ENCODE measurements around the gene AFF2. TPM values are rescaled to one million over a fixed set of nuclear protein-coding genes. Genes with fewer than 3 reads are reported as not detected.

AFF2 gene
- total RNA-seq, 1 donor from 2014 or later: 3.4 TPM

GRCh38 chrX:148698221-148698620 is 197.8 kb downstream of the AFF2 start:
- ATAC-seq (ENCODE audit: low read depth) (no peak), DNase-seq (no peak)
- intact Hi-C loops (cut with micrococcal nuclease): loop anchor here (5.0 kb wide), 1 partner anchor 86 kb away; no protein-coding TSS in a partner anchor
- Mint-ChIP-seq H3K27me3 (no peaks in the 10 kb centered on the region), H3K4me1 (peaks cover 17% of the 10 kb centered on the region), H3K9me3 (no peaks in the 10 kb centered on the region), H3K4me3 (no peak overlapping the region), H3K27ac (no peak overlapping the region), H3K36me3 (ENCODE audit: low read depth) (no peaks in the 10 kb centered on the region)
- ChIA-PET POLR2A (no interaction called here), CTCF (no interaction called here)
- TF ChIP-seq CTCF (IDR thresholded peaks at IDR 0.05): no peak

- TF ChIP-seq CTCF (IDR thresholded peaks at IDR 0.05): no peak
- Mint-ChIP-seq H3K27ac (no peak overlapping the region), H3K4me1 (peaks cover 17% of the 10 kb centered on the region), H3K27me3 (no peaks in the 10 kb centered on the region), H3K9me3 (no peaks in the 10 kb centered on the region), H3K36me3 (ENCODE audit: low read depth) (no peaks in the 10 kb centered on the region), H3K4me3 (no peak overlapping the region)
- CTCF ChIA-PET: no interaction called here
- intact Hi-C loops (cut with micrococcal nuclease): no loop called here
- DNase-seq (no peak), ATAC-seq (ENCODE audit: low read depth) (no peak)
- POLR2A ChIA-PET: no interaction called here
Measured at GRCh38 chrX:148700021-148700420, 199.6 kb downstream of the AFF2 start.

- Mint-ChIP-seq H3K9me3 (no peaks in the 10 kb centered on the region), H3K4me3 (no peak overlapping the region), H3K27ac (no peak overlapping the region), H3K4me1 (no peaks in the 10 kb centered on the region), H3K27me3 (no peaks in the 10 kb centered on the region), H3K36me3 (ENCODE audit: low read depth) (no peaks in the 10 kb centered on the region)
- intact Hi-C loops (cut with micrococcal nuclease): no loop called here
- ATAC-seq (ENCODE audit: low read depth) (no peak), DNase-seq (no peak)
- no peak for TF ChIP-seq CTCF (IDR thresholded peaks at IDR 0.05)
- CTCF ChIA-PET: no interaction called here
- POLR2A ChIA-PET: no interaction called here
Measured at GRCh38 chrX:148713981-148714380, 213.6 kb downstream of the AFF2 start.

GRCh38 chrX:148715361-148715760 is 214.9 kb downstream of the AFF2 start:
- CTCF ChIA-PET: no interaction called here
- POLR2A ChIA-PET: no interaction called here
- intact Hi-C loops (cut with micrococcal nuclease): no loop called here
- H3K27ac Mint-ChIP-seq: no peak overlapping the region
- no peaks in the 10 kb centered on the region for H3K4me1 Mint-ChIP-seq
- H3K4me3 Mint-ChIP-seq: no peak overlapping the region
- DNase-seq: no peak
- TF ChIP-seq CTCF (IDR thresholded peaks at IDR 0.05): no peak
- H3K36me3 Mint-ChIP-seq (ENCODE audit: low read depth): no peaks in the 10 kb centered on the region
- ATAC-seq (ENCODE audit: low read depth): no peak
- H3K27me3 Mint-ChIP-seq: no peaks in the 10 kb centered on the region
- H3K9me3 Mint-ChIP-seq: no peaks in the 10 kb centered on the region

- no peaks in the 10 kb centered on the region for H3K4me1 Mint-ChIP-seq
- ATAC-seq (ENCODE audit: low read depth) (no peak), DNase-seq (no peak)
- intact Hi-C loops (cut with micrococcal nuclease): no loop called here
- H3K36me3 Mint-ChIP-seq (ENCODE audit: low read depth): no peaks in the 10 kb centered on the region
- TF ChIP-seq CTCF (IDR thresholded peaks at IDR 0.05): no peak
- no peaks in the 10 kb centered on the region for H3K9me3 Mint-ChIP-seq
- H3K27ac Mint-ChIP-seq: no peak overlapping the region
- POLR2A ChIA-PET: interaction anchor here (0.7 kb wide), 1 partner anchor 118 kb away, joined by 3 read pairs; no protein-coding TSS in a partner anchor
- H3K4me3 Mint-ChIP-seq: no peak overlapping the region
- H3K27me3 Mint-ChIP-seq: no peaks in the 10 kb centered on the region
- CTCF ChIA-PET: no interaction called here
Measured at GRCh38 chrX:148722966-148723365, 222.5 kb downstream of the AFF2 start.
